Fibroblast of lung (primary cell): ENCODE data around the gene RAPGEF2. TPM values are rescaled to one million over a fixed set of nuclear protein-coding genes. Genes with fewer than 3 reads are reported as not detected.

Experiments used
- DNase-seq, 2 donors: peaks; one replicate each; pipeline versions ENCODE4 v3.0.0 to v3.0.0-alpha.2; 2010; ENCODE audit warnings: low read depth in 2 of 2
- H2AFZ ChIP-seq: 2 replicates; pipeline ENCODE4 v1.5.1; 2012; ENCODE audit warnings: low read length, control low read depth, inconsistent platforms
- H3K27ac ChIP-seq: 2 replicates; pipeline ENCODE4 v1.5.1; 2011; ENCODE audit warnings: low read length, control low read depth; ENCODE audit not compliant: insufficient read depth
- H3K27me3 ChIP-seq: 2 replicates; pipeline ENCODE4 v1.5.1; 2011; ENCODE audit warnings: mild to moderate bottlenecking, low read length; ENCODE audit not compliant: control insufficient read depth, insufficient read depth
- H3K36me3 ChIP-seq: 2 replicates; pipeline ENCODE4 v1.5.1; 2011; ENCODE audit warnings: low read length; ENCODE audit not compliant: control insufficient read depth, insufficient read depth
- H3K4me1 ChIP-seq: 2 replicates; pipeline ENCODE4 v1.5.1; 2011; ENCODE audit warnings: low read length; ENCODE audit not compliant: control insufficient read depth, insufficient read depth; ENCODE audit errors: extremely low read depth
- H3K4me2 ChIP-seq: 2 replicates; pipeline ENCODE4 v1.5.1; 2011; ENCODE audit warnings: low read length, control low read depth; ENCODE audit not compliant: insufficient read depth; ENCODE audit errors: extremely low read depth
- H3K4me3 ChIP-seq, 4 experiments: fragments of 200-600 bp in 1 of 4; sonication (generic) in 1 of 4; replicated peaks in 1 of 4; 2 replicates each; pipeline ENCODE4 v1.5.1; 2011 to 2016; ENCODE audit warnings: low read length in 4 of 4, low read depth in 3 of 4, mild to moderate bottlenecking in 3 of 4, control low read depth in 2 of 4, inconsistent platforms in 1 of 4, mixed read lengths in 1 of 4; ENCODE audit not compliant: insufficient read depth in 1 of 4; ENCODE audit errors: control extremely low read depth in 1 of 4
- H3K79me2 ChIP-seq: 2 replicates; pipeline ENCODE4 v1.5.1; 2012; ENCODE audit warnings: mild to moderate bottlenecking, low read length, inconsistent platforms; ENCODE audit not compliant: control insufficient read depth, insufficient read depth
- H3K9ac ChIP-seq: 2 replicates; pipeline ENCODE4 v1.5.1; 2011; ENCODE audit warnings: mild to moderate bottlenecking, low read length, control low read depth; ENCODE audit not compliant: insufficient read depth
- H3K9me3 ChIP-seq: 2 replicates; pipeline ENCODE4 v1.5.1; 2012; ENCODE audit warnings: low read depth, low read length; ENCODE audit not compliant: control insufficient read depth, insufficient read depth
- H4K20me1 ChIP-seq: 2 replicates; pipeline ENCODE4 v1.5.1; 2011; ENCODE audit warnings: low read length; ENCODE audit not compliant: control insufficient read depth, insufficient read depth; ENCODE audit errors: extremely low read depth
- EZH2 ChIP-seq: IDR thresholded peaks from 2 replicates; pipeline ENCODE4 v1.5.1; 2012; ENCODE audit warnings: low read length, control low read depth, mild to moderate bottlenecking; ENCODE audit errors: missing control alignments
- polyA plus RNA-seq, 2 donors: library from polyadenylated mRNA; depleted of rRNA in 1 of 2; stranded (reverse) in 1 of 2; unstranded in 1 of 2; fragments of >200 nt; gene quantifications; 2 replicates each; pipeline ENCODE4 v1.2.1, GENCODE V29; 2011 to 2012; ENCODE audit warnings: missing spikeins in 1 of 2
- total RNA-seq: library from RNA; depleted of rRNA; stranded (reverse); fragments of >200 nt; gene quantifications from 2 replicates; pipeline ENCODE4 v1.2.1, GENCODE V29; 2014
- TF ChIP-seq, protein P1 (sequence below), 2 donors: IDR thresholded peaks in 1 of 2; conservative IDR thresholded peaks in 1 of 2; 1 replicate in 1 of 2; 2 replicates in 1 of 2; pipeline ENCODE4 v1.5.1; 2011 to 2012; ENCODE audit warnings: low read length in 2 of 2, control low read depth in 1 of 2, inconsistent platforms in 1 of 2, low read depth in 1 of 2, mild to moderate bottlenecking in 1 of 2

Gene RAPGEF2
- total and polyA plus RNA-seq, 2 donors (not counting 1 experiment from before 2014, with no cell fraction given), result 45.5 to 58.5 TPM

DNA sequence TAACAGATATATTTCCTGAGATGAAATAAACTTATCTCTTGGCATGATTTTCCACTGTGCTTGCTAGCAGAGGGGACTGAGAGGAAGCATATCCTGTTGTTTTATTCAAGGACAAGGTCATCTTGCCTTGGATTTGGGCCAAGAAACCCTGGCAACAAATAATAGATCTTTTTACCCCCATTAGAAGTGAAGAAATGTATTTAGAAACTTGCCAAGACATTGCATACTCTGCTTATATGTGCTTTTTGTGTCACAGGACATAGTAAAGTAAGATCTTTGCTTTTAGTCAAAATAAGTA, 170.2 kb downstream of the RAPGEF2 start:
- no peak overlapping the region for H3K27ac ChIP-seq
- no peak overlapping the region for H2AFZ ChIP-seq
- H4K20me1 ChIP-seq, result no peaks in the 10 kb centered on the region
- H3K79me2 ChIP-seq, result peaks cover 6% of the 10 kb centered on the region
- H3K4me1 ChIP-seq, result peaks cover 15% of the 10 kb centered on the region
- no peaks in the 10 kb centered on the region for H3K27me3 ChIP-seq
- DNase-seq, result peak; percentile 34 to 55
- no peaks in the 10 kb centered on the region for H3K36me3 ChIP-seq
- TF ChIP-seq EZH2, result no peak
- TF ChIP-seq, protein P1, sequence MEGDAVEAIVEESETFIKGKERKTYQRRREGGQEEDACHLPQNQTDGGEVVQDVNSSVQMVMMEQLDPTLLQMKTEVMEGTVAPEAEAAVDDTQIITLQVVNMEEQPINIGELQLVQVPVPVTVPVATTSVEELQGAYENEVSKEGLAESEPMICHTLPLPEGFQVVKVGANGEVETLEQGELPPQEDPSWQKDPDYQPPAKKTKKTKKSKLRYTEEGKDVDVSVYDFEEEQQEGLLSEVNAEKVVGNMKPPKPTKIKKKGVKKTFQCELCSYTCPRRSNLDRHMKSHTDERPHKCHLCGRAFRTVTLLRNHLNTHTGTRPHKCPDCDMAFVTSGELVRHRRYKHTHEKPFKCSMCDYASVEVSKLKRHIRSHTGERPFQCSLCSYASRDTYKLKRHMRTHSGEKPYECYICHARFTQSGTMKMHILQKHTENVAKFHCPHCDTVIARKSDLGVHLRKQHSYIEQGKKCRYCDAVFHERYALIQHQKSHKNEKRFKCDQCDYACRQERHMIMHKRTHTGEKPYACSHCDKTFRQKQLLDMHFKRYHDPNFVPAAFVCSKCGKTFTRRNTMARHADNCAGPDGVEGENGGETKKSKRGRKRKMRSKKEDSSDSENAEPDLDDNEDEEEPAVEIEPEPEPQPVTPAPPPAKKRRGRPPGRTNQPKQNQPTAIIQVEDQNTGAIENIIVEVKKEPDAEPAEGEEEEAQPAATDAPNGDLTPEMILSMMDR (conservative IDR thresholded peaks at IDR 0.05 in 1 of 2, IDR thresholded peaks at IDR 0.05 in 1 of 2; ENCODE audit: low read depth in 1 of 2, low read length in 2 of 2), result no peak
- no peak overlapping the region for H3K9ac ChIP-seq
- peak overlapping the region; percentile 15 for H3K4me2 ChIP-seq
- H3K9me3 ChIP-seq, result no peaks in the 10 kb centered on the region
- no peak overlapping the region for H3K4me3 ChIP-seq

DNA sequence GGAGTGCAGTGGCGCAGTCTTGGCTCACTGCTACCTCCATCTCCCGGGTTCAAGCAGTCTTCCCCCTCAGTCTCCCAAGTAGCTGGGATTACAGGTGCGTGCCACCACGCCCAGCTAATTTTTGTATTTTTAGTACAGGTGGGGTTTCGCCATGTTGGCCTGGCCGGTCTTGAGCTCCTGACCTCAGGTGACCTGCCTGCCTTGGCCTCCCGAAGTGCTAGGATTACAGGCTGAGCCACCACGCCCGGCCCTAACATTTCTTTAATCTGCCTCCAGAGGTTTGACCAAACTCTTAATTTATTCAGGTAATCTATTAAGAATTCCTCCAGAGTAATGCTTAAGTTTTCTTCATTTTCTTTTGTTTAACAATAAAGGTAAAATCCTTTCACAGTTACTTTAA, 171.0 kb downstream of the RAPGEF2 start:
- H3K4me2 ChIP-seq, result no peak overlapping the region
- DNase-seq, result no peak
- TF ChIP-seq EZH2, result no peak
- TF ChIP-seq, protein P1 (conservative IDR thresholded peaks at IDR 0.05 in 1 of 2, IDR thresholded peaks at IDR 0.05 in 1 of 2; ENCODE audit: low read depth in 1 of 2, low read length in 2 of 2), result no peak
- peaks cover 6% of the 10 kb centered on the region for H3K79me2 ChIP-seq
- no peaks in the 10 kb centered on the region for H3K27me3 ChIP-seq
- no peak overlapping the region for H2AFZ ChIP-seq
- H3K4me1 ChIP-seq, result peaks cover 15% of the 10 kb centered on the region
- no peak overlapping the region for H3K9ac ChIP-seq
- H3K36me3 ChIP-seq, result no peaks in the 10 kb centered on the region
- H4K20me1 ChIP-seq, result no peaks in the 10 kb centered on the region
- H3K4me3 ChIP-seq, result no peak overlapping the region
- H3K9me3 ChIP-seq, result no peaks in the 10 kb centered on the region
- H3K27ac ChIP-seq, result no peak overlapping the region

DNA sequence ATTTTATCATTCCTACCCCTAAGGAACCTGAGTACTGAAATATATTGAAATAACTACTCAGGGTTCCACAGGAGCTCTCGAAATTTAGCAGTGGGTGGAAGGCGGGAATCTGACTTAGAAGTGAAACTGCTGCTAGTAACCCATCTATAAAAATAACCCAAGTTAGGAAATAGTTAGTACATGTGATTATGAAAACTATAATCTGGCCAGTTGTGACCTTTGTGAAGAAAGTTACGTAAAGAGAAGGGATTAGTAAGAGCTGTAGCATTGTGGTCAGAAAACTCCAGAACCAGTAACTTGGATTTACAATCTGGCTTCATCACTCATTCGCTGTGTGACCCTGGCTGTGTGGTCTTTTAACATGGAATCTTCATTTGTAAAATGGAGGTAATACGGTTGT, 175.5 kb downstream of the RAPGEF2 start:
- Histone ChIP-seq H3K9me3 (no peaks in the 10 kb centered on the region), H3K4me1 (peaks cover 7% of the 10 kb centered on the region), H3K27ac (no peak overlapping the region), H3K36me3 (no peaks in the 10 kb centered on the region), H3K4me3 (no peak overlapping the region), H2AFZ (no peak overlapping the region), H3K79me2 (peaks cover 4% of the 10 kb centered on the region), H3K4me2 (no peak overlapping the region), H3K9ac (no peak overlapping the region), H3K27me3 (no peaks in the 10 kb centered on the region), H4K20me1 (no peaks in the 10 kb centered on the region)
- peak in 1 of 2 donors; percentile 48 for DNase-seq
- TF ChIP-seq EZH2, result no peak
- TF ChIP-seq, protein P1 (conservative IDR thresholded peaks at IDR 0.05 in 1 of 2, IDR thresholded peaks at IDR 0.05 in 1 of 2; ENCODE audit: low read depth in 1 of 2, low read length in 2 of 2), result no peak
